Glutamatergic neuron (in vitro differentiated cells): ENCODE data around the gene STEEP1. TPM values are rescaled to one million over a fixed set of nuclear protein-coding genes. Genes with fewer than 3 reads are reported as not detected.

Experiments
- DNase-seq: peaks from one replicate; pipeline ENCODE4 v3.0.0; 2022
- H3K27ac Mint-ChIP-seq: one replicate; pipeline ENCODE4 v1.8.0; 2020; ENCODE audit warnings: mild to moderate bottlenecking, mixed read lengths, inconsistent platforms; ENCODE audit not compliant: unreplicated experiment
- H3K27me3 Mint-ChIP-seq: one replicate; pipeline ENCODE4 v1.8.0; 2020; ENCODE audit warnings: mild to moderate bottlenecking, moderate library complexity, mixed read lengths, inconsistent platforms; ENCODE audit not compliant: unreplicated experiment
- H3K36me3 Mint-ChIP-seq: one replicate; pipeline ENCODE4 v1.8.0; 2020; ENCODE audit warnings: mild to moderate bottlenecking, mixed read lengths, inconsistent platforms; ENCODE audit not compliant: unreplicated experiment
- H3K4me1 Mint-ChIP-seq: one replicate; pipeline ENCODE4 v1.8.0; 2020; ENCODE audit warnings: mild to moderate bottlenecking, low read depth, mixed read lengths, inconsistent platforms; ENCODE audit not compliant: unreplicated experiment
- H3K4me3 Mint-ChIP-seq: one replicate; pipeline ENCODE4 v1.8.0; 2020; ENCODE audit warnings: mild to moderate bottlenecking, mixed read lengths, inconsistent platforms; ENCODE audit not compliant: unreplicated experiment
- H3K9me3 Mint-ChIP-seq: one replicate; pipeline ENCODE4 v1.8.0; 2020; ENCODE audit warnings: mild to moderate bottlenecking, moderate library complexity, mixed read lengths, inconsistent platforms; ENCODE audit not compliant: unreplicated experiment
- total RNA-seq: library from RNA; stranded (reverse); fragmentation: NEBNext Ultra II Directional; extraction: Animal tissue kit (Norgen Biotek cat#: 25700); gene quantifications from one replicate; pipeline ENCODE4 v1.2.1, GENCODE V29; 2021; ENCODE audit not compliant: unreplicated experiment
- TF ChIP-seq, protein P1 (sequence below): fragments of 200-600 bp; sonication (generic); IDR thresholded peaks from one replicate; pipeline ENCODE4 v1.5.0; 2021; ENCODE audit not compliant: partially characterized antibody, unreplicated experiment

STEEP1 gene
- total RNA-seq, 1 donor from 2014 or later: 28.7 TPM

DNA sequence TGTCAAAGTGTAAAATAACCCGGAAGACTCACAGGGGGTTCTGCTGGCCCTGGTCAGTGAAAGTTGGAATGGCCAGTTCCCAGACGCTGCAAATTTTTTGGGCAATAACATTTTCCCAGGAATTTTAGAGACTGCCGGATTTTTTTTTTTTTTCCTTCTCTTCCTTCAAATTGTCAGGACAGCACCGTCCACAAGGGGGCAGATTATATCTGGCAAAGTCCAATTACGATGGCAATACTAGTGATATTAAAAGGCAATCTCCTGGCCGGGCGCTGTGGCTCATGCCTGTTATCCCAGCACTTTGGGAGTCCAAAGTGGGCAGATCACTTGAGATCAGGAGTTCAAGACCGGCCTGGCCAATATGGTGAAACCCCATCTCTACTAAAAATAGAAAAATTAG is 76.5 kb downstream of the STEEP1 start:
- H3K27me3 Mint-ChIP-seq: peaks cover 2% of the 10 kb centered on the region
- H3K36me3 Mint-ChIP-seq: no peaks in the 10 kb centered on the region
- peak; percentile 45 for DNase-seq
- no peaks in the 10 kb centered on the region for H3K4me1 Mint-ChIP-seq
- H3K27ac Mint-ChIP-seq: no peak overlapping the region
- TF ChIP-seq, protein P1, sequence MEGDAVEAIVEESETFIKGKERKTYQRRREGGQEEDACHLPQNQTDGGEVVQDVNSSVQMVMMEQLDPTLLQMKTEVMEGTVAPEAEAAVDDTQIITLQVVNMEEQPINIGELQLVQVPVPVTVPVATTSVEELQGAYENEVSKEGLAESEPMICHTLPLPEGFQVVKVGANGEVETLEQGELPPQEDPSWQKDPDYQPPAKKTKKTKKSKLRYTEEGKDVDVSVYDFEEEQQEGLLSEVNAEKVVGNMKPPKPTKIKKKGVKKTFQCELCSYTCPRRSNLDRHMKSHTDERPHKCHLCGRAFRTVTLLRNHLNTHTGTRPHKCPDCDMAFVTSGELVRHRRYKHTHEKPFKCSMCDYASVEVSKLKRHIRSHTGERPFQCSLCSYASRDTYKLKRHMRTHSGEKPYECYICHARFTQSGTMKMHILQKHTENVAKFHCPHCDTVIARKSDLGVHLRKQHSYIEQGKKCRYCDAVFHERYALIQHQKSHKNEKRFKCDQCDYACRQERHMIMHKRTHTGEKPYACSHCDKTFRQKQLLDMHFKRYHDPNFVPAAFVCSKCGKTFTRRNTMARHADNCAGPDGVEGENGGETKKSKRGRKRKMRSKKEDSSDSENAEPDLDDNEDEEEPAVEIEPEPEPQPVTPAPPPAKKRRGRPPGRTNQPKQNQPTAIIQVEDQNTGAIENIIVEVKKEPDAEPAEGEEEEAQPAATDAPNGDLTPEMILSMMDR: peak; percentile 67
- H3K4me3 Mint-ChIP-seq: no peak overlapping the region
- peaks cover 1% of the 10 kb centered on the region for H3K9me3 Mint-ChIP-seq

Other genes starting within 250 kb of the STEEP1 start
- gene SLC25A43, start 166.1 kb downstream of the STEEP1 start, total RNA-seq: 1.0 TPM
- gene SLC25A5, start 97.0 kb downstream of the STEEP1 start, total RNA-seq: 179 TPM
- 56.3 TPM for gene UBE2A, start 9.2 kb upstream of the STEEP1 start, total RNA-seq
- gene NKRF, start 41.0 kb upstream of the STEEP1 start, total RNA-seq: 6.8 TPM
- 243 TPM for gene SEPTIN6, start 127.8 kb upstream of the STEEP1 start, total RNA-seq
- gene SOWAHD, start 193.2 kb upstream of the STEEP1 start, total RNA-seq: not detected
- 1,088 TPM for gene RPL39, start 226.2 kb upstream of the STEEP1 start, total RNA-seq